ENCODE measurements around the gene DLG1.

DNA sequence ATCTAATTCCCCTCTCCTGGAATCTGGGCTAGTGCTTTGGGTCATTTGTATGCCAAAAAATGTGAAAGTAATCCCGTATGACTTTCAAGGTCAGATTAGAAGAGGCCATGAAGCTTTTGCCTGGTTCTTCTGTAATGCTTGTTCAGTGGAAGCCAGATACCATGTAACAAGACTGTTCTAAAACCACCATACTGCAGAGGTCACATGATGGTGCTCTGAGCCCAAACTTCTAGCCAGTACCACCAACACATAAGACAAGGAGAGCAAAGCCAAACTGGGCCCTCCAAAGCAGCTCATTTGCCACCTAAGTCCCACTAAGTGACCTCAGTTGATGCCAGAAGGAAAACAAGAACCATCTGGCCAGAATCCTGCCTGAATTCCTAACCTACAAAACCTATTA is 204.5 kb downstream of the DLG1 start:
- TF ChIP-seq EP300 (IDR thresholded peaks at IDR 0.05; ENCODE audit: borderline replicate concordance) (no peak), ZBTB7A (IDR thresholded peaks at IDR 0.05; ENCODE audit: low read depth) (no peak), NFIC (IDR thresholded peaks at IDR 0.05) (no peak), CREB1 (IDR thresholded peaks at IDR 0.05; ENCODE audit: low read depth) (no peak)
